CD14-positive monocyte (primary cell): ENCODE measurements around the gene PTGFRN. TPM values are rescaled to one million over a fixed set of nuclear protein-coding genes. Genes with fewer than 3 reads are reported as not detected.

Experiments
- DNase-seq, 3 donors: peaks; one replicate each; pipeline ENCODE4 v3.0.0-alpha.2; 2011 to 2022
- H2AFZ ChIP-seq: 2 replicates; pipeline ENCODE4 v1.6.0; 2012; ENCODE audit warnings: mild to moderate bottlenecking, low read depth, low read length, inconsistent platforms; ENCODE audit not compliant: insufficient read depth, poor library complexity, severe bottlenecking
- H3K27ac ChIP-seq, 2 donors: 1 replicate in 1 of 2; 2 replicates in 1 of 2; pipeline ENCODE4 v1.5.1; 2012 to 2013; ENCODE audit warnings: low read length in 2 of 2, control low read depth in 1 of 2, inconsistent platforms in 1 of 2, low read depth in 1 of 2, mild to moderate bottlenecking in 1 of 2
- H3K27me3 ChIP-seq, 2 donors: one replicate each; pipeline versions ENCODE4 v1.6.0 to v1.6.1; 2011 to 2013; ENCODE audit warnings: low read length in 2 of 2; ENCODE audit not compliant: control insufficient read depth in 2 of 2, insufficient read depth in 2 of 2
- H3K36me3 ChIP-seq, 2 donors: replicated peaks in 1 of 2; 1 replicate in 1 of 2; 2 replicates in 1 of 2; pipeline versions ENCODE4 v1.5.1 to v1.6.1; 2012 to 2013; ENCODE audit warnings: low read length in 2 of 2, control low read depth in 1 of 2, inconsistent platforms in 1 of 2, mild to moderate bottlenecking in 1 of 2; ENCODE audit not compliant: insufficient read depth in 2 of 2, control insufficient read depth in 1 of 2
- H3K4me1 ChIP-seq, 2 donors: 1 replicate in 1 of 2; 2 replicates in 1 of 2; pipeline versions ENCODE4 v1.5.1 to v1.6.1; 2012 to 2013; ENCODE audit warnings: low read length in 2 of 2, control low read depth in 1 of 2, inconsistent platforms in 1 of 2, mild to moderate bottlenecking in 1 of 2, moderate library complexity in 1 of 2; ENCODE audit not compliant: insufficient read depth in 2 of 2, control insufficient read depth in 1 of 2
- H3K4me2 ChIP-seq: replicated peaks from 2 replicates; pipeline ENCODE3; 2012; ENCODE audit warnings: low read length, moderate library complexity, mild to moderate bottlenecking; ENCODE audit not compliant: poor library complexity, severe bottlenecking; ENCODE audit errors: extremely low read depth
- H3K4me3 ChIP-seq, 3 experiments: fragments of 200-600 bp in 1 of 3; sonication (generic) in 1 of 3; replicated peaks in 1 of 3; 1 replicate in 2 of 3; 2 replicates in 1 of 3; pipeline ENCODE4 v1.5.1; 2011 to 2013; ENCODE audit warnings: low read length in 3 of 3, mild to moderate bottlenecking in 3 of 3, control low read depth in 2 of 3, low read depth in 2 of 3, inconsistent platforms in 1 of 3, moderate library complexity in 1 of 3
- H3K79me2 ChIP-seq: 2 replicates; pipeline ENCODE4 v1.6.0; 2012; ENCODE audit warnings: mild to moderate bottlenecking, control low read depth, inconsistent platforms, low read length, moderate library complexity; ENCODE audit not compliant: insufficient read depth
- H3K9ac ChIP-seq: 2 replicates; pipeline ENCODE4 v1.6.0; 2017; ENCODE audit warnings: low read length, mild to moderate bottlenecking; ENCODE audit not compliant: insufficient read depth, poor library complexity, severe bottlenecking
- H3K9me3 ChIP-seq, 2 donors: replicated peaks in 1 of 2; 1 replicate in 1 of 2; 2 replicates in 1 of 2; pipeline versions ENCODE4 v1.5.1 to v1.6.1; 2012 to 2013; ENCODE audit warnings: low read length in 2 of 2, control low read depth in 1 of 2; ENCODE audit not compliant: control insufficient read depth in 1 of 2, insufficient read depth in 1 of 2
- H4K20me1 ChIP-seq: 2 replicates; pipeline ENCODE4 v1.6.0; 2012; ENCODE audit warnings: mild to moderate bottlenecking, low read length, control low read depth, moderate library complexity; ENCODE audit not compliant: insufficient read depth
- H3K27ac Mint-ChIP-seq, 7 donors: one replicate each; pipeline ENCODE4 v1.8.0; 2020; ENCODE audit warnings: mild to moderate bottlenecking in 7 of 7, mixed read lengths in 7 of 7, moderate library complexity in 6 of 7, inconsistent platforms in 2 of 7
- H3K27me3 Mint-ChIP-seq, 3 donors: one replicate each; pipeline ENCODE4 v1.8.0; 2021 to 2022; ENCODE audit warnings: low read depth in 3 of 3, mild to moderate bottlenecking in 3 of 3, mixed read lengths in 3 of 3, moderate library complexity in 3 of 3, inconsistent platforms in 1 of 3
- H3K36me3 Mint-ChIP-seq, 2 donors: one replicate each; pipeline ENCODE4 v1.8.0; 2020; ENCODE audit warnings: mixed read lengths in 2 of 2, inconsistent platforms in 1 of 2, mild to moderate bottlenecking in 1 of 2
- H3K4me1 Mint-ChIP-seq: one replicate; pipeline ENCODE4 v1.8.0; 2020; ENCODE audit warnings: mild to moderate bottlenecking, mixed read lengths
- H3K4me3 Mint-ChIP-seq, 2 donors: one replicate each; pipeline ENCODE4 v1.8.0; 2020; ENCODE audit warnings: mild to moderate bottlenecking in 2 of 2, mixed read lengths in 2 of 2, moderate library complexity in 1 of 2
- H3K9me3 Mint-ChIP-seq, 7 donors: one replicate each; pipeline ENCODE4 v1.8.0; 2020 to 2022; ENCODE audit warnings: mixed read lengths in 7 of 7, mild to moderate bottlenecking in 6 of 7, moderate library complexity in 6 of 7, inconsistent platforms in 2 of 7
- CTCF ChIP-seq: fragments of 200-600 bp; IDR thresholded peaks from one replicate; pipeline ENCODE4 v1.8.0; 2022; ENCODE audit warnings: antibody characterized with exemption, mild to moderate bottlenecking
- WGBS: methylation state at CpG from one replicate; pipeline ENCODE4 v1.1.5; 2013; ENCODE audit warnings: missing lambda C conversion rate; ENCODE audit not compliant: insufficient coverage; 5-methylcytosine and 5-hydroxymethylcytosine counted together
- intact Hi-C, 2 donors: fragments of 100-400 bp; cut with micrococcal nuclease; formaldehyde crosslinking; loops; one replicate each; pipeline versions ENCODE4 v1.15.0 to v1.15.1; 2023
- polyA plus RNA-seq, 3 donors: library from polyadenylated mRNA; depleted of rRNA in 1 of 3; unstranded in 2 of 3; stranded (reverse) in 1 of 3; fragments of 300-500 nt in 2 of 3; fragments of >200 nt in 1 of 3; fragmentation: Illumina TruSeq in 2 of 3; gene quantifications; 1 replicate in 2 of 3; 2 replicates in 1 of 3; pipeline ENCODE4 v1.2.3, GENCODE V29; 2012 to 2021

The PTGFRN gene
- polyA plus RNA-seq, 3 donors, result 1.5 to 2.9 (median 1.6) TPM

GRCh38 chr1:117013309-117013858 lies 103.7 kb downstream of the PTGFRN start:
- Histone ChIP-seq H4K20me1 (no peaks in the 10 kb centered on the region), H3K9me3 (no peaks in the 10 kb centered on the region), H2AFZ (no peak overlapping the region), H3K9ac (no peak overlapping the region), H3K4me2 (no peak overlapping the region), H3K4me3 (no peak overlapping the region), H3K79me2 (peaks cover under 1% of the 10 kb centered on the region), H3K4me1 (peaks cover 24 to 39% of the 10 kb centered on the region in 2 donors), H3K27ac (no peak overlapping the region), H3K36me3 (peaks cover 17 to 66% of the 10 kb centered on the region in 2 donors), H3K27me3 (no peaks in the 10 kb centered on the region)
- intact Hi-C loops, result no loop called here
- no peak overlapping the region for H3K27ac Mint-ChIP-seq
- peaks cover 76 to 78% of the 10 kb centered on the region in 2 donors for H3K36me3 Mint-ChIP-seq
- no peak for DNase-seq
- no peak for TF ChIP-seq CTCF
- H3K4me3 Mint-ChIP-seq, result no peak overlapping the region
- 95% methylated on average over 5 of the region's 5 CpGs for WGBS
- peaks cover 0 to 1% (median 0%) of the 10 kb centered on the region in 3 donors for H3K27me3 Mint-ChIP-seq
- peaks cover 22% of the 10 kb centered on the region for H3K4me1 Mint-ChIP-seq
- H3K9me3 Mint-ChIP-seq, result peaks cover 0 to 3% (median 2%) of the 10 kb centered on the region in 7 donors

GRCh38 chr1:117014209-117014608 lies 104.5 kb downstream of the PTGFRN start:
- no peak overlapping the region for H3K4me2 ChIP-seq
- no peak overlapping the region for H3K27ac ChIP-seq
- H3K9ac ChIP-seq, result no peak overlapping the region
- no peak for DNase-seq
- Mint-ChIP-seq H3K9me3 (peaks cover 0 to 3% (median 2%) of the 10 kb centered on the region in 7 donors), H3K36me3 (peaks cover 81 to 83% of the 10 kb centered on the region in 2 donors), H3K27ac (no peak overlapping the region), H3K4me1 (peaks cover 13% of the 10 kb centered on the region), H3K27me3 (peaks cover 0 to 1% (median 0%) of the 10 kb centered on the region in 3 donors), H3K4me3 (no peak overlapping the region)
- no peak overlapping the region for H2AFZ ChIP-seq
- no peaks in the 10 kb centered on the region for H3K27me3 ChIP-seq
- peaks cover 17 to 74% of the 10 kb centered on the region in 2 donors for H3K36me3 ChIP-seq
- WGBS, result no CpG with 5 or more reads among the region's 5 CpGs
- H4K20me1 ChIP-seq, result no peaks in the 10 kb centered on the region
- no peaks in the 10 kb centered on the region for H3K9me3 ChIP-seq
- intact Hi-C loops, result no loop called here
- no peak overlapping the region for H3K4me3 ChIP-seq
- TF ChIP-seq CTCF, result no peak
- no peaks in the 10 kb centered on the region for H3K79me2 ChIP-seq
- H3K4me1 ChIP-seq, result peaks cover 16 to 31% of the 10 kb centered on the region in 2 donors
